ENCODE results near the gene CPT1A.

DNA sequence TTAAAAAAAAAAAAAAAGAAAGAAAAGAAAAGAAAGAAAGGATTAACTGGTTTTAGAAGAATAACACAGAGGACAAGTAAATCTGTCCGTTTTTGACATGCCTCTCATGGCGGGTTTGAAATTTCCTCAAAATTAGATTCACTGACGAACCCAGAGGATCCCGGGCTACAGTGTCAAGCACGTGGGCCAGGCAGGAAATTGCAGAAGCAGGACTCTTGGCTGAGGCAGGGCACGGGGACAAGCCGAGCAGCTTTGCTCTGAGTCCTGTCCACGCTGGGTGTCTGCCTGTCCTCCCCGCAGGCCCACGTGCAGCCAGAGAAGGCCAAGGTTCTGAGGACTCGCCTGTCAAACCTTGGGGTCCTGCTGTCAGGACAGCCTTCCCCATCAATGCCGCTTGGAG lies 132.7 kb downstream of the CPT1A start:
- no peak for TF ChIP-seq CTCF (IDR thresholded peaks at IDR 0.05)
- no peak for TF ChIP-seq POLR2AphosphoS5 (IDR thresholded peaks at IDR 0.05; ENCODE audit: low read depth, low read length)
- TF ChIP-seq, protein P1, sequence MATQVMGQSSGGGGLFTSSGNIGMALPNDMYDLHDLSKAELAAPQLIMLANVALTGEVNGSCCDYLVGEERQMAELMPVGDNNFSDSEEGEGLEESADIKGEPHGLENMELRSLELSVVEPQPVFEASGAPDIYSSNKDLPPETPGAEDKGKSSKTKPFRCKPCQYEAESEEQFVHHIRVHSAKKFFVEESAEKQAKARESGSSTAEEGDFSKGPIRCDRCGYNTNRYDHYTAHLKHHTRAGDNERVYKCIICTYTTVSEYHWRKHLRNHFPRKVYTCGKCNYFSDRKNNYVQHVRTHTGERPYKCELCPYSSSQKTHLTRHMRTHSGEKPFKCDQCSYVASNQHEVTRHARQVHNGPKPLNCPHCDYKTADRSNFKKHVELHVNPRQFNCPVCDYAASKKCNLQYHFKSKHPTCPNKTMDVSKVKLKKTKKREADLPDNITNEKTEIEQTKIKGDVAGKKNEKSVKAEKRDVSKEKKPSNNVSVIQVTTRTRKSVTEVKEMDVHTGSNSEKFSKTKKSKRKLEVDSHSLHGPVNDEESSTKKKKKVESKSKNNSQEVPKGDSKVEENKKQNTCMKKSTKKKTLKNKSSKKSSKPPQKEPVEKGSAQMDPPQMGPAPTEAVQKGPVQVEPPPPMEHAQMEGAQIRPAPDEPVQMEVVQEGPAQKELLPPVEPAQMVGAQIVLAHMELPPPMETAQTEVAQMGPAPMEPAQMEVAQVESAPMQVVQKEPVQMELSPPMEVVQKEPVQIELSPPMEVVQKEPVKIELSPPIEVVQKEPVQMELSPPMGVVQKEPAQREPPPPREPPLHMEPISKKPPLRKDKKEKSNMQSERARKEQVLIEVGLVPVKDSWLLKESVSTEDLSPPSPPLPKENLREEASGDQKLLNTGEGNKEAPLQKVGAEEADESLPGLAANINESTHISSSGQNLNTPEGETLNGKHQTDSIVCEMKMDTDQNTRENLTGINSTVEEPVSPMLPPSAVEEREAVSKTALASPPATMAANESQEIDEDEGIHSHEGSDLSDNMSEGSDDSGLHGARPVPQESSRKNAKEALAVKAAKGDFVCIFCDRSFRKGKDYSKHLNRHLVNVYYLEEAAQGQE (IDR thresholded peaks at IDR 0.05; ENCODE audit: insufficient read depth in 1 of 2, low read depth in 2 of 2, low read length in 1 of 2) = no peak
